Ovary (tissue), 3 donors: ENCODE results near the gene SFSWAP.

ENCODE experiments used
- POLR2A ChIP-seq: fragments of 450-650 bp; IDR thresholded peaks from one replicate; pipeline ENCODE4 v1.6.1; 2017; ENCODE audit warnings: antibody characterized with exemption, mild to moderate bottlenecking, moderate library complexity
- TF ChIP-seq, protein P1 (sequence below), 3 donors: fragments of 450-650 bp in 2 of 3; fragments of 200-600 bp in 1 of 3; IDR thresholded peaks; one replicate each; pipeline versions ENCODE4 v1.5.1 to v1.8.0; 2016 to 2022; ENCODE audit warnings: antibody characterized with exemption in 3 of 3, mild to moderate bottlenecking in 1 of 3
- donor health status: DM: no; HTN: no; CAD: no.

GRCh38 chr12:131755305-131756113 lies 44.6 kb downstream of the SFSWAP start:
- TF ChIP-seq, protein P1, sequence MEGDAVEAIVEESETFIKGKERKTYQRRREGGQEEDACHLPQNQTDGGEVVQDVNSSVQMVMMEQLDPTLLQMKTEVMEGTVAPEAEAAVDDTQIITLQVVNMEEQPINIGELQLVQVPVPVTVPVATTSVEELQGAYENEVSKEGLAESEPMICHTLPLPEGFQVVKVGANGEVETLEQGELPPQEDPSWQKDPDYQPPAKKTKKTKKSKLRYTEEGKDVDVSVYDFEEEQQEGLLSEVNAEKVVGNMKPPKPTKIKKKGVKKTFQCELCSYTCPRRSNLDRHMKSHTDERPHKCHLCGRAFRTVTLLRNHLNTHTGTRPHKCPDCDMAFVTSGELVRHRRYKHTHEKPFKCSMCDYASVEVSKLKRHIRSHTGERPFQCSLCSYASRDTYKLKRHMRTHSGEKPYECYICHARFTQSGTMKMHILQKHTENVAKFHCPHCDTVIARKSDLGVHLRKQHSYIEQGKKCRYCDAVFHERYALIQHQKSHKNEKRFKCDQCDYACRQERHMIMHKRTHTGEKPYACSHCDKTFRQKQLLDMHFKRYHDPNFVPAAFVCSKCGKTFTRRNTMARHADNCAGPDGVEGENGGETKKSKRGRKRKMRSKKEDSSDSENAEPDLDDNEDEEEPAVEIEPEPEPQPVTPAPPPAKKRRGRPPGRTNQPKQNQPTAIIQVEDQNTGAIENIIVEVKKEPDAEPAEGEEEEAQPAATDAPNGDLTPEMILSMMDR (IDR thresholded peaks at IDR 0.05), result no peak
- TF ChIP-seq POLR2A, result no peak
